KOPT-K1 (cell line): ENCODE measurements around the gene PA2G4.
A peak's percentile ranks its signal among the peaks of the same experiment; 100 is the strongest.

Source experiments
- H3K27ac ChIP-seq: fragments of 200-600 bp; sonication (generic); 2 replicates; pipeline ENCODE4 v1.5.1; 2016; ENCODE audit warnings: antibody characterized with exemption, mild to moderate bottlenecking, low read depth, low read length; ENCODE audit not compliant: poor library complexity, severe bottlenecking
- H3K36me3 ChIP-seq: fragments of 200-600 bp; sonication (generic); 2 replicates; pipeline ENCODE4 v1.5.1; 2017; ENCODE audit warnings: antibody characterized with exemption, mild to moderate bottlenecking, low read length, moderate library complexity; ENCODE audit not compliant: insufficient read depth
- H3K9me3 ChIP-seq: fragments of 200-600 bp; sonication (generic); 2 replicates; pipeline ENCODE4 v1.5.1; 2017; ENCODE audit warnings: antibody characterized with exemption, low read length, mild to moderate bottlenecking; ENCODE audit not compliant: insufficient read depth, poor library complexity, severe bottlenecking

The PA2G4 gene

GRCh38 chr12:56084958-56085543 is 19.3 kb upstream of the PA2G4 start:
- Histone ChIP-seq H3K27ac (no peak overlapping the region), H3K36me3 (no peaks in the 10 kb centered on the region), H3K9me3 (no peaks in the 10 kb centered on the region)

DNA sequence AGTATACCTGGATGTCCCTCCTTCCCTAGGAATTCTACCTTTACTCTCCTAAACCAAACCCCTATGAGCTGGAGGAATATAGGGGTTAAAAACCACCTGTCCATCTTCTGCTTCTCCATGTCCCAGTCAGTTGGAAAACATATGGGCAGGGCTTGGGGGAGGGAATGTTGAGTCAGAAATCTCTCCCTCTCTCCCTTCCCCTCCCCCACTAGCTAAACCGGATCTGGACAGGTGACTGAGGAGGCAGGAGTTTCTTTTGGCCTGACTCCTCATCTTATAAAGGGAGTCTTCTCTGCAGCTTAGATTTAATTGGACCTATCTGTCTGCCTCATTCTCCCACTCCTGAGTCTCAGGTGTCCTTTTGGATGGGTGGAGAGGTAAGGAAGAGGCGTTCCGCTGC is 18.3 kb upstream of the PA2G4 start:
- H3K27ac ChIP-seq: no peak overlapping the region
- no peaks in the 10 kb centered on the region for H3K36me3 ChIP-seq
- H3K9me3 ChIP-seq: no peaks in the 10 kb centered on the region

GRCh38 chr12:56086608-56087007 is 17.8 kb upstream of the PA2G4 start:
- Histone ChIP-seq H3K27ac (no peak overlapping the region), H3K9me3 (no peaks in the 10 kb centered on the region), H3K36me3 (no peaks in the 10 kb centered on the region)

GRCh38 chr12:56087220-56087619 is 17.1 kb upstream of the PA2G4 start:
- no peaks in the 10 kb centered on the region for H3K9me3 ChIP-seq
- H3K36me3 ChIP-seq: no peaks in the 10 kb centered on the region
- no peak overlapping the region for H3K27ac ChIP-seq

- Histone ChIP-seq H3K27ac (no peak overlapping the region), H3K9me3 (no peaks in the 10 kb centered on the region), H3K36me3 (no peaks in the 10 kb centered on the region)
Measured at GRCh38 chr12:56097738-56098137, 6.6 kb upstream of the PA2G4 start.

GRCh38 chr12:56098592-56098991 is 5.8 kb upstream of the PA2G4 start:
- no peak overlapping the region for H3K27ac ChIP-seq
- no peaks in the 10 kb centered on the region for H3K9me3 ChIP-seq
- no peaks in the 10 kb centered on the region for H3K36me3 ChIP-seq

DNA sequence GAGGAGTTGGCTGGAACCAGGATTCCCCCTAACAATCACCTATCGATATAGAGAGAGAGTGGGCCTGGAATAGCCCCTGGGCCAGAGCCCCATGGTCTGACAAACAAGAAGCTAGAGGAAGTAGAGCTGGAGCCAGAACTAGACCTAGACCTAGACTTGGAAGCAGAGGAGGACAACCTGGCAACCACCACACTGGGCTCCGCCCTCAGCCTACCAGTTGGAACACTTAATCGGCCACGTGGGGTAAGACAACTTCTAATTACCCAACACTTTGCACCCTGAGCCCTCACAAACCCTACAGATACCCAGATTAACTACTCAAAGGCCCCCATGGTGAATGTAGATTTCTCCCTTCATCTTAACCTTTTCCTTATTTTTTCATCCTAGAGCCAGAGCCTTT is 4.6 kb upstream of the PA2G4 start:
- H3K36me3 ChIP-seq: no peaks in the 10 kb centered on the region
- H3K27ac ChIP-seq: no peak overlapping the region
- H3K9me3 ChIP-seq: no peaks in the 10 kb centered on the region

GRCh38 chr12:56101045-56101444 is 3.3 kb upstream of the PA2G4 start:
- Histone ChIP-seq H3K27ac (no peak overlapping the region), H3K36me3 (peaks cover 7% of the 10 kb centered on the region), H3K9me3 (no peaks in the 10 kb centered on the region)

GRCh38 chr12:56102683-56103065 is 1.7 kb upstream of the PA2G4 start:
- peak overlapping the region; percentile 97 for H3K27ac ChIP-seq
- H3K36me3 ChIP-seq: peaks cover 23% of the 10 kb centered on the region
- H3K9me3 ChIP-seq: no peaks in the 10 kb centered on the region

GRCh38 chr12:56103066-56103711 is 1.2 kb upstream of the PA2G4 start:
- H3K36me3 ChIP-seq: peaks cover 28% of the 10 kb centered on the region
- H3K27ac ChIP-seq: peak overlapping the region; percentile 97
- no peaks in the 10 kb centered on the region for H3K9me3 ChIP-seq

- Histone ChIP-seq H3K36me3 (peaks cover 34% of the 10 kb centered on the region), H3K27ac (peak overlapping the region; percentile 97), H3K9me3 (no peaks in the 10 kb centered on the region)
Measured at GRCh38 chr12:56103823-56104108, 593 bp upstream of the PA2G4 start.

- peaks cover 47% of the 10 kb centered on the region for H3K36me3 ChIP-seq
- H3K27ac ChIP-seq: peak overlapping the region; percentile 97
- no peaks in the 10 kb centered on the region for H3K9me3 ChIP-seq
Measured at GRCh38 chr12:56104815-56105608, 653 bp downstream of the PA2G4 start.

GRCh38 chr12:56105609-56105902 is 1.2 kb downstream of the PA2G4 start:
- Histone ChIP-seq H3K27ac (peak overlapping the region; percentile 97), H3K36me3 (peaks cover 52% of the 10 kb centered on the region), H3K9me3 (no peaks in the 10 kb centered on the region)

GRCh38 chr12:56107242-56107641 is 2.9 kb downstream of the PA2G4 start:
- Histone ChIP-seq H3K9me3 (no peaks in the 10 kb centered on the region), H3K36me3 (peaks cover 69% of the 10 kb centered on the region), H3K27ac (peak overlapping the region; percentile 7)

GRCh38 chr12:56110571-56110970 is 6.2 kb downstream of the PA2G4 start:
- Histone ChIP-seq H3K9me3 (peaks cover 6% of the 10 kb centered on the region), H3K27ac (no peak overlapping the region), H3K36me3 (peaks cover 90% of the 10 kb centered on the region)

- Histone ChIP-seq H3K36me3 (peaks cover 55% of the 10 kb centered on the region), H3K27ac (no peak overlapping the region), H3K9me3 (peaks cover 6% of the 10 kb centered on the region)
Measured at GRCh38 chr12:56114084-56114483, 9.7 kb downstream of the PA2G4 start.
